GM23338 (cell line): ENCODE data around the gene POLA1.
"Not testable (repeated sequence)": the region's sequence is repeated elsewhere in the genome, so short reads cannot be mapped to it uniquely, and the experiment has no call there.

Source experiments
- CREB1 ChIP-seq: fragments of 250-450 bp; sonication (Bioruptor Pico); IDR thresholded peaks from 2 replicates; pipeline ENCODE4 v1.5.0; 2020; ENCODE audit warnings: low read depth, mild to moderate bottlenecking, moderate library complexity
- EZH2 ChIP-seq: fragments of 200-600 bp; sonication (generic); IDR thresholded peaks from one replicate; pipeline ENCODE4 v1.8.0; 2017; ENCODE audit warnings: antibody characterized with exemption, mild to moderate bottlenecking, low read depth; ENCODE audit not compliant: unreplicated experiment
- EZH2phosphoT487 ChIP-seq: fragments of 200-600 bp; sonication (generic); IDR thresholded peaks from one replicate; pipeline ENCODE4 v1.8.1; 2018; ENCODE audit warnings: antibody characterized with exemption; ENCODE audit not compliant: unreplicated experiment
- JUNB ChIP-seq: IDR thresholded peaks from one replicate; pipeline ENCODE4 v1.6.1; 2016; ENCODE audit warnings: antibody characterized with exemption; ENCODE audit not compliant: unreplicated experiment
- POLR2AphosphoS5 ChIP-seq: IDR thresholded peaks from 2 replicates; pipeline ENCODE4 v1.6.1; 2016; ENCODE audit warnings: antibody characterized with exemption, low read depth
- ZNF114 ChIP-seq: fragments of 250-450 bp; sonication (Bioruptor Pico); IDR thresholded peaks from 2 replicates; pipeline ENCODE4 v1.5.0; 2020; ENCODE audit warnings: mild to moderate bottlenecking, moderate library complexity
- TF ChIP-seq, protein P1 (sequence below): IDR thresholded peaks from one replicate; pipeline ENCODE4 v1.6.1; 2018; ENCODE audit warnings: antibody characterized with exemption; ENCODE audit not compliant: unreplicated experiment
- TF ChIP-seq, protein P2 (sequence below), 2 experiments: fragments of 200-600 bp in 1 of 2; sonication (generic) in 1 of 2; conservative IDR thresholded peaks; 2 replicates each; pipeline versions ENCODE4 v1.5.1 to v1.6.1; 2016 to 2017; ENCODE audit warnings: antibody characterized with exemption in 2 of 2, low read depth in 2 of 2, mild to moderate bottlenecking in 2 of 2, moderate library complexity in 1 of 2

DNA sequence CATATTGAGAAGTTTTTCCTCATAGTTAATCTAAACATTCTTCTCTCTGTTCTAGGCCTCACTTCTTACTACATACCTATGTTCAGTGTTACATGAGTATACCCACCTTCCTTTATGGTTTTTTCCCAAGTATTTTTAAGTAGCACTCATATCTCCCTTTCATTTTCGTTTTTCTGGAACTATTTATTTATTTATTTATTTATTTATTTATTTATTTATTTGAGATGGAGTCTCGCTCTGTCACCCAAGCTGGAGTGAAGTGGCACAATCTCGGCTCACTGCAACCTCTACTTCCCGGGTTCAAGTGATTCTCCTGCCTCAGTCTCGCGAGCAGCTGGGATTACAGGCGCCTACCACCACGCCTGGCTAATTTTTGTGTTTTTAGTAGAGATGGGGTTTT is 170.1 kb downstream of the POLA1 start:
- TF ChIP-seq, protein P1, sequence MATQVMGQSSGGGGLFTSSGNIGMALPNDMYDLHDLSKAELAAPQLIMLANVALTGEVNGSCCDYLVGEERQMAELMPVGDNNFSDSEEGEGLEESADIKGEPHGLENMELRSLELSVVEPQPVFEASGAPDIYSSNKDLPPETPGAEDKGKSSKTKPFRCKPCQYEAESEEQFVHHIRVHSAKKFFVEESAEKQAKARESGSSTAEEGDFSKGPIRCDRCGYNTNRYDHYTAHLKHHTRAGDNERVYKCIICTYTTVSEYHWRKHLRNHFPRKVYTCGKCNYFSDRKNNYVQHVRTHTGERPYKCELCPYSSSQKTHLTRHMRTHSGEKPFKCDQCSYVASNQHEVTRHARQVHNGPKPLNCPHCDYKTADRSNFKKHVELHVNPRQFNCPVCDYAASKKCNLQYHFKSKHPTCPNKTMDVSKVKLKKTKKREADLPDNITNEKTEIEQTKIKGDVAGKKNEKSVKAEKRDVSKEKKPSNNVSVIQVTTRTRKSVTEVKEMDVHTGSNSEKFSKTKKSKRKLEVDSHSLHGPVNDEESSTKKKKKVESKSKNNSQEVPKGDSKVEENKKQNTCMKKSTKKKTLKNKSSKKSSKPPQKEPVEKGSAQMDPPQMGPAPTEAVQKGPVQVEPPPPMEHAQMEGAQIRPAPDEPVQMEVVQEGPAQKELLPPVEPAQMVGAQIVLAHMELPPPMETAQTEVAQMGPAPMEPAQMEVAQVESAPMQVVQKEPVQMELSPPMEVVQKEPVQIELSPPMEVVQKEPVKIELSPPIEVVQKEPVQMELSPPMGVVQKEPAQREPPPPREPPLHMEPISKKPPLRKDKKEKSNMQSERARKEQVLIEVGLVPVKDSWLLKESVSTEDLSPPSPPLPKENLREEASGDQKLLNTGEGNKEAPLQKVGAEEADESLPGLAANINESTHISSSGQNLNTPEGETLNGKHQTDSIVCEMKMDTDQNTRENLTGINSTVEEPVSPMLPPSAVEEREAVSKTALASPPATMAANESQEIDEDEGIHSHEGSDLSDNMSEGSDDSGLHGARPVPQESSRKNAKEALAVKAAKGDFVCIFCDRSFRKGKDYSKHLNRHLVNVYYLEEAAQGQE = not testable (repeated sequence)
- TF ChIP-seq, protein P2, sequence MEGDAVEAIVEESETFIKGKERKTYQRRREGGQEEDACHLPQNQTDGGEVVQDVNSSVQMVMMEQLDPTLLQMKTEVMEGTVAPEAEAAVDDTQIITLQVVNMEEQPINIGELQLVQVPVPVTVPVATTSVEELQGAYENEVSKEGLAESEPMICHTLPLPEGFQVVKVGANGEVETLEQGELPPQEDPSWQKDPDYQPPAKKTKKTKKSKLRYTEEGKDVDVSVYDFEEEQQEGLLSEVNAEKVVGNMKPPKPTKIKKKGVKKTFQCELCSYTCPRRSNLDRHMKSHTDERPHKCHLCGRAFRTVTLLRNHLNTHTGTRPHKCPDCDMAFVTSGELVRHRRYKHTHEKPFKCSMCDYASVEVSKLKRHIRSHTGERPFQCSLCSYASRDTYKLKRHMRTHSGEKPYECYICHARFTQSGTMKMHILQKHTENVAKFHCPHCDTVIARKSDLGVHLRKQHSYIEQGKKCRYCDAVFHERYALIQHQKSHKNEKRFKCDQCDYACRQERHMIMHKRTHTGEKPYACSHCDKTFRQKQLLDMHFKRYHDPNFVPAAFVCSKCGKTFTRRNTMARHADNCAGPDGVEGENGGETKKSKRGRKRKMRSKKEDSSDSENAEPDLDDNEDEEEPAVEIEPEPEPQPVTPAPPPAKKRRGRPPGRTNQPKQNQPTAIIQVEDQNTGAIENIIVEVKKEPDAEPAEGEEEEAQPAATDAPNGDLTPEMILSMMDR (conservative IDR thresholded peaks at IDR 0.05; ENCODE audit: low read depth in 2 of 2) = not testable (repeated sequence)
- TF ChIP-seq EZH2phosphoT487; EZH2; POLR2AphosphoS5; JUNB; ZNF114 (CRISPR knock-in tag); CREB1 (CRISPR knock-in tag): not testable (repeated sequence)
